Measurements from ENCODE around the gene SETBP1.

GRCh38 chr18:45102126-45102525, 421.4 kb downstream of the SETBP1 start:
- TF ChIP-seq POLR2A (IDR thresholded peaks at IDR 0.05; ENCODE audit: low read depth, low read length) (no peak), POLR2AphosphoS5 (IDR thresholded peaks at IDR 0.05; ENCODE audit: low read depth, low read length) (no peak)
